HCEC 1CT (cell line): ENCODE data around the gene PRDM9.

Experiments
- DNase-seq: peaks from one replicate; pipeline ENCODE4 v3.0.0-alpha.2; 2017

The PRDM9 gene

DNA sequence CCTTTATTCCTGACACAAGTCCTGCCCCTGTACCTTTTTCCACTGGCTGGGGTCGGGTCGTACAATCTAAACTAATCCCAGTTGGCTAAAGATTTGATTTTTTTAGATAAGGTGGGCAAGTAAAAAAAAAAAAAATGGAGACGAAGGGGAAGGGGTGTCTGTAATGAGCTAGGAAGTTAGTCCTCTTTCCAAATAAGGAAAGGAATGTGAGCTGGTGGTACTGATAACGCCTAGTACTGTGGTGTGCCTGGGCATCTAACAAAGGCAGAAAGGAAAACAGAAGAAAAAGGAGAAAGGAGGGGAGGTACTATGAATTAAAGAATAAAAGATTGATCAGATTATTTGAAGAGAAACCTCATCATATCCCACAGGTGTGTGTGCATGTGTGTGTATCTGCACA, 21.3 kb downstream of the PRDM9 start:
- no peak for DNase-seq

DNA sequence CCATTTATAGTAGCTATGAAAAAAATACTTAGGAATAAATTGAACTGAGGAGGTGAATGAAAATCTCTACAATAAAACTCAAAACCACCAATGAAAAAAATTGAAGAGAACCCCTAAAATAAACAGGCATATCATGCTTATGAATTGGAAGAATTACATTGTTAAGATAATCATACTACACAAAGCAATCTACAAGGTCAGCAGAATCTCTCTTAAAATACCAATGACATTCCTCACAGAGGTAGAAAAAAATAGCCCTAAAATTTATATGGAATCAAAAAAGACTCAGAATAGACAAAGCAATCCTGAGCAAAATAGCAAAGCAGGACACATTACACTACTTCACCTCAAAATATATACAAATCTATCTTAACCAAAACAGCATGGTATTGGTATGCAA, 23.2 kb downstream of the PRDM9 start:
- no peak for DNase-seq

DNA sequence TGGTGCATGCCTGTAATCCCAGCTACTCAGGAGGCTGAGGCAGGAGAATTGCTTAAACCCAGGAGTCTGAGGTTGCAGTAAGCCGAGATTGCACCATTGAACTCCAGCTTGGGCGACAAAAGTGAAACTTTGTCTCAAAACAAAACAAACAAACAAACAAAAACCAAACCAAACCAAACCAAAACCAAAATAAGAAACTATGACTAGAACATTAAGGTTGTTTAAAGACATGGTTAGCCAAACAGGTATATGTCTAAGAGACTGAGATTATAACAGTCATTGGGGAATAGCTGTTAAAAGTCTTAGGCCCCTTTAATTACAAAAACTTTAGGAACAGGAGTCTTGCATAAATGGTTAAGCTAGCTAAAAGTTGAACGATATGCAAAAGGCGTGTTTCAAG, 63.6 kb downstream of the PRDM9 start:
- DNase-seq, result no peak
